GM08714 (cell line): ENCODE measurements around the gene LRRC75B.
"Not testable (repeated sequence)": the region's sequence is repeated elsewhere in the genome, so short reads cannot be mapped to it uniquely, and the experiment has no call there.

Experiments used
- H3K4me3 ChIP-seq: fragments of 200-500 bp; sonication (Bioruptor generic); 2 replicates; pipeline ENCODE4 v1.5.1; 2014; ENCODE audit warnings: mild to moderate bottlenecking, low read length, inconsistent platforms
- ZNF274 ChIP-seq: IDR thresholded peaks from 2 replicates; pipeline ENCODE4 v1.6.1; 2012; ENCODE audit warnings: mild to moderate bottlenecking, low read depth, low read length

Gene LRRC75B, protein sequence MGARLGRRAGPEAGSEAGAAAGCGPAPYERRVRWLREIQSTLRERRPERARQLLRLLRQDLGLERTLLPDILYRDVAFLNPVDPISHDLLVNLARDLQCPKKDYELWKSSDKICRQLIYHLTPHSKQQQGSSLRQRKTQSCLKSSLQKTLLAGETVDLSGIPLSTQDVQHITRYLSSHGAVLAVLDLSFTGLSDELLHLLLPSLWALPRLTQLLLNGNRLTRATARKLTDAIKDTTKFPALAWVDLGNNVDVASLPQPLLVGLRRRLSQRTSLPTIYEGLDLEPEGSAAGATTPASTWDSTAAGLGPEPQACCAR

DNA sequence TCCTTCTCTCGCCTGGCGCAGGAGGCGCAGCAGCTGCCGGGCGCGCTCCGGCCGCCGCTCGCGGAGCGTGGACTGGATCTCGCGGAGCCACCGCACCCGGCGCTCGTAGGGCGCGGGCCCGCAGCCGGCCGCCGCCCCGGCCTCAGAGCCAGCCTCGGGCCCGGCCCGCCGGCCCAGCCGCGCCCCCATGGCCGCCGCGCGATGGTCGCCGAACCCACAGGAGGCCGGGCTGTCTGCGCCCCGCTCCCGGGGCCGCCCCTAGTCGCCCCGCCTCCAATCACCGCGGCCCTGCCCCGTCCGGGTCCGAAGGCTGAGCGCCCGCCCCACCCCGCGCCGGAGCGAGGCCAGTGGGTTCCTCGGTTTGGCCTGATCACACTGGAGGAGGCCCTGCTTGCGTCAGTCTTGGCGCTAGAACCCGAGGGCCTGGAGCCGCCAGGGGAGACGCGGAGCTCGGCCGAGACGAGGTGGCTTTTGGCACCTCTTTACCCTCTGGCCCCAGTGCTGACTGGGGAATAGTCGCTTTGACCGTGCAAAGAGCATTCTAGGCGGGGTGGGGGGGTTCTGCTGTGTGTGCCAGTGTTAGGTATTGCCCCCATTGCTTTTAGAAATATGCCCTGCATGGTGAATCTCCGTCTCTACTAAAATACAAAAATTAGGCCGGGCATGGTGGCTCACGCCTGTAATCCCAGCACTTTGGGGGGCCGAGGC lies at the start of gene LRRC75B:
Gene LRRC75B (minus strand): TSS at position 223 of the 708 bp plus-strand sequence. CDS start 34 bp downstream, at position 189.
- no peak for TF ChIP-seq ZNF274
- peak within 1 kb of the TSS; percentile 47; the same call in 1 of the 2 replicates for H3K4me3 ChIP-seq

DNA sequence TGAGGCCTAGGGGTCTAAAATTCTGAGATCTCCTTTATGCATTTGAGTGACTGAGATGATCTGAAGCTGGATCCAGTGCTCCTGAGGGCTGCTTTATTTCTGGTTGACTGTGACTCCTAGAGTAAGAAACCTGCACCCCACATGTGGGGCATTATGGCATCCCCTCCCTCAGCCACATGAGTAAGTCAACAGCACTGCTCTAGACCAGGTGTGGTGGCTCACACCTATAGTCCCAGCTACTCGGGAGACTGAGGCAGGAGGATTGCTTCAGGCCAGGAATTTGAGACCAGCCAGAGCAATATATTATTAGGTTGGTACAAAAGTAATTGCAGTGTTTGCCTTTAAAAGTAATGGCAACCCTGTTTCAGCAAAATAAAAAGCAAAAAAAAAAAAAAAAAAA lies 49.4 kb upstream of the LRRC75B start:
- H3K4me3 ChIP-seq, result not testable (repeated sequence)

DNA sequence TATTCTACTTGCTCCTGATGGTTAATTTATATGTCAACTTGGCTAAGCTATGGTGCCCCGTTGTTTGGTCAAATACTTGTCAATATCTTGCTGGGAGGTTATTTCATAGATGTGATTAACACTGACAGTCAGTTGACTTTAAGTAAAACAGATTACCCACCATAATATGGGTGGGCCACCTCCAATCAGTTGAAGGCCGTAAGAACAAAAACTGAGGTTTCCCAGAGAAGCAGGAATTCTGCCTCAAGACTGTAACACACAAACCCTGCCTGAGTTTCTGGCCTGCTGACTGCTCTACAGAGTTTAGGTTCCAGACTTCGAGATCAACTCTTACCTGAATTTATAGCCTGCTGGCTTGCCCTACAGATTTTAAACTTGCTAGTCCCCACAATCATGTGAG lies 43.6 kb upstream of the LRRC75B start:
- not testable (repeated sequence) for H3K4me3 ChIP-seq

DNA sequence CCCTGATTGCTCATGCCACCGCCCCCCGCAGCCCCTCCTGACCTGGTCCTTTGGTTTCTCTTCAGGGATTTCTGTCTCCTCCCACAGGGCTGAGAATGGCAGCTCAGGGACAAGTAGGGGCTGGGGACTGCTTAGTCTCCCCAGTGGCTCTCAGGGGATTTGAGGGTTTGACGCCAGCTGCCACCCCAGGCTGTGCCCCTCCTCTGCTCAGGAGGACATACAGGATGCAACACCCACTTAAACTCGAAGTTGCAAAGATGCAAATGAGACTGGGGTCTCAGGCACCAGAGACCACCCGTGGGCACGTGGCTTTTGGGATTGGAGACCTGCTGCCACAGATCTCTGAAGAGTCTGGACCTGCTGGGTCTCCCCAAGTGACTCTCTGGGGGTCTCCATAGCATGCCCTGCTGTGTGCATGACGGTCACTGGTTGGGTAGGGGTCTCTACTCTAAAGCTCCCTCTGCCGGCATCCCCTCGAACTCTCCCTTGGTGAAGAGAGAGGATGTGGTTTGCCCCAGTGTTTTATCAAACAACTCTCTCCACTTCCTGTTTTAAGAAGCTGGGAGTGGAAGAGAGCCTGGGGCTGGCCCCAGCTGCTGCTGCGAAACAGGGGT lies 42.0 kb upstream of the LRRC75B start:
- not testable (repeated sequence) for H3K4me3 ChIP-seq

DNA sequence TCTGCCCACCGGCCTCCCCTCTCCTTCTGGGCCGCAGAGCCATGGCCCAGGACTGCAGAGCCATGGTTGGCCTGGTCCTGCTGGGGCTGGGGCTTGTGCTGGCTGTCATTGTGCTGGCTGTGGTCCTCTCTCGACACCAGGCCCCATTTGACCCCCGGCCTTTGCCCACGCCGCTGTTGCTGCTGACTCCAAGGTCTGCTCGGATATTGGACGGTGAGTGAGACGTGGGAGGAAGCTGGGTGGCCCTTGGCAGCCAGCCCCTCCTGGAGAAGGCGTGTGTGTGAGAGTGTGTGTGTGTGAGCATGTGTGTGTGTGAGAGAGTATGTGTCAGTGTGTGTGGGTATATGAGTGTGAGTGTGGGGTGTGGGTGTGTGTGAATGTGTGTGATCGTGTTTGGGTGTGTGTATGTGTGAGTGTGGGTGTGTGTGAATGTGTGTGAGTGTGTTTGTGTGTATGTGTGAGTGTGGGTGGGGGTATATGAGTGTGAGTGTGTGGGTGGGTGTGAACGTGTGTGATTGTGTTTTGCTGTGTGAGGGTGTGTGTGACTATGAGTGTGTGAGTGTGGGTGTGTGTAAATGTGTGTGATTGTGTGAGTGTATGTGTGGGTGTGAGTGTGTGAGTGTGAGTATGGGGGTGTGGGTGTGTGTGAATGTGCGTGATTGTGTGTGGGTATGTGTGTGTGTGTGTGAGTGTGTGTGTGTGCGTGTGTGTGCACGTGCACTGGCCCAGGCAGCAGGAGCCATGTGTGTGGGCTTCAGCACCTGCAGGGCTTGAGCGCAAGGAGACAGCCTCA lies 40.6 kb upstream of the LRRC75B start:
- not testable (repeated sequence) for H3K4me3 ChIP-seq

DNA sequence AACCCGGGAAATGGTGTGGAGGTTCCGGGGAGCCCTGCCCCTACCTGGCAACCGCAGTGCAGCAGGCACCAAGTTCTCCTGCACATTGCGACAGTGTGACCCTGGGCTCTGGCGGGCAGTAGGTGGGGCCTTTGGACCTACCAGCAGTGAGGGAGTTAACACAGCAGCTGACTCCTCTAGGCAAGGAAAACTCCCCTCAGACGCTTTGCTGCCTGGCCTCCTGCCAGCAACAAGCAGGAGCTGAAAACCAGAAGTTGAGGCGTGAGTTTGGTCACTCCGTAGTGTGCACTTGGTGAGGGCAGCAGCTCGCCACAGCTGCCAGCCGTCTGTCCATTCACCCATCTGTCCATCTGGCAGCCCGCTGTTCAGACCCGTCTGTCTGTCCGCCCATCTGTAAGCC lies 39.8 kb upstream of the LRRC75B start:
- H3K4me3 ChIP-seq, result not testable (repeated sequence)

DNA sequence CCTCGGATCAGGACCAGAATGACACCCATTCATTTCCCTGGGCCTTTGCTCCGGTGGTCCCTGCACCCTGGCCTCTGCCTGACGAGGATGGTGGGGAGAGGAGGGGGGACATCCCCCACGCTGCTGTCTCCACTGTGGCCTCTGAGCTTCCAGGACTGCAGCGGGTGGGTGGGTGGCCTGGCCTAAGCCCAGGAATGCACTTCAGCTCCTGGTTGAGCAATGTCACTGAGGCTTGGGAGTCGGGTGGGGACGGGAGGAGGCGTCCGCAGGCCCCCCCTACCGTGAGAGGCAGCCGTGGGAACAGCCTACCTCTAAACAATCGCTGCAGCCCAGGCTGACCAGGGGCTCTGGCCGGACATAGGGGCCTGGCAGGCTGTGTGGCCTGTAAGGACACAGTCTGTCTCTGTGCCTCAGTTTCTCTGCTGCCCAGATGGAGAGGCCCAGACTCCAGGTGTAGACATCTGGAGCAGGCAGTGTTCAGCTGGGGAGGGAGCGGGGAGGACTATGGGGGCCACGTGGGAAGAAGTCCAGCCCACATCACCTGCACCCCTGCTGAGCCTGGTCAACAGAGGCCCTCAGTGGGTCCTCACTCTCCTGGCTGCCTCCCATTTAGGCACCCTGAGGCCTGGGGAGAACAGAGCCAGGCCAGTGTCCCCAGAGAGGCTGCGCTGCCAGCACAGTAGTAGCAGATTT lies 38.7 kb upstream of the LRRC75B start:
- H3K4me3 ChIP-seq, result not testable (repeated sequence)

DNA sequence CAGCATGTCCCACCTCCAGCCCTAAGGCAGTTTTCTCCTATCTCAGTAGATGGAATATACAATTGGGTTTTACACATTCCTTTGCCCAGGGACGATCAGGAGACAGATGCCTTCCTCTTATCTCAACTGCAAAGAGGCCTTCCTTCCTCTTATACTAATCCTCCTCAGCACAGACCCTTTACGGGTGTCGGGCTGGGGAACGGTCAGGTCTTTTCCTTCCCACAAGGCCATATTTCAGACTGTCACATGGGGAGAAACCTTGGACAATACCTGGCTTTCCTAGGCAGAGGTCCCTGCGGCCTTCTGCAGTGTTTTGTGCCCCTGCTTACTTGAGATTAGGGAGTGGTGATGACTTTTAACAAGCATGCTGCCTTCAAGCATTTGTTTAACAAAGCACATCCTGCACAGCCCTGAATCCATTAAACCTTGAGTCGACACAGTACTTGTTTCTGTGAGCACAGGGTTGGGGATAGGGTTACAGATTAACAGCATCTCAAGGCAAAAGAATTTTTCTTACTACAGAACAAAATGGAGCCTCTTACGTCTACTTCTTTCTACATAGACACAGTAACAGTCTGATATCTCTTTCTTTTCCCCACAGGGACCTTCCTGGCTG lies 38.0 kb upstream of the LRRC75B start:
- H3K4me3 ChIP-seq, result not testable (repeated sequence)

DNA sequence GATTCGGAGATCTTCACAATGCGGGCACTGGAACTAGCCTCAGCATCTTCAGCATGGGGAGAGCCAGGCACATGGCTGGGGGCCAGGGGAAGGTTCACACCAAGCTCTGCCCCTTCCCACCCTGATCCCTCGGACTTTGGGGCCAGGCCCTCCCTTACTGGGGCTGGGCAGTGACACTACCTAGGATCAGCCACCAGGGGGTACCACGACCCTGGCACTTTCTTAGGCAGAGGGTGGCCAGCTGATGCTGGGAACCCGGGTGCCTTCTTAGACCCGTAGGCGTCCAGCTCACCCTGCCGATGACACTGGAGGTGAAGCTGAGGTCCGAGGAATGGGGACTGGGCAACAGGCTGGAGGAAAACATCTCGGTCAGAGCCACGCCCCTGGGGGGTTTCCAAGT lies 36.2 kb upstream of the LRRC75B start:
- not testable (repeated sequence) for H3K4me3 ChIP-seq

DNA sequence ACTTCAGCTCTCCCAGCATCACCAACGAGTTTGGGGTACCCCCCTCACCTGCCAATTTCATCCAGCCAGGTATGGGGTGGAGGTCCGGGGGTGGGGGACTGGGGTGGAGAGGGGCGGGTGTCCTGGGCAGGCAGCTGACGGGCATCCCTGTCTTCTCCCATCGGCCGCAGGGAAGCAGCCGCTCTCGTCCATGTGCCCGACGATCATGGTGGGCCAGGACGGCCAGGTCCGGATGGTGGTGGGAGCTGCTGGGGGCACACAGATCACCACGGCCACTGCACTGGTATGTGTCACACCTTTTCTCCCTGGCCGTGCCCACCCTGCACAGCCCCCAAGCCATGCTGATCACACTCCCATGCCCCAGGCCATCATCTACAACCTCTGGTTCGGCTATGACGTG lies 35.0 kb upstream of the LRRC75B start:
- H3K4me3 ChIP-seq, result not testable (repeated sequence)

DNA sequence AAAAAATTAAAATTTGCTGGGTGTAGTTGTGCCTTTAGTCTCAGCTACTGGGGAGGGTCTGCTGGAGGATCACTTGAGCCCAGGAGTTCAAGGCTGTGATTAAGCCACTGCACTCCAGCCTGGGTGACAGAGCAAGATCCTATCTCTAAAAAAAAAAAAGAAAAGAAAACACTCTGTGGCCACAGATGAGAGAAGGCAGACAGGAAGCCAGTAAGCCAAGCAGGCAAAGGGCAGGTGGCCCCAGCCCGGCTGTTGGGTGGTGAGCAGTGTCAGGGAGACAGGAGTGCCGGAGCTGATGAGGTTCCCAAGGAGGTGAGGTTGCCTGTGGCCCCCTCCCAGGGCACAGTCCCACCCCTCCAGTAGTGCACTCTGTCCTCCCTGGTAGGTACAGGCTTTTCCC lies 29.7 kb upstream of the LRRC75B start:
- not testable (repeated sequence) for H3K4me3 ChIP-seq

DNA sequence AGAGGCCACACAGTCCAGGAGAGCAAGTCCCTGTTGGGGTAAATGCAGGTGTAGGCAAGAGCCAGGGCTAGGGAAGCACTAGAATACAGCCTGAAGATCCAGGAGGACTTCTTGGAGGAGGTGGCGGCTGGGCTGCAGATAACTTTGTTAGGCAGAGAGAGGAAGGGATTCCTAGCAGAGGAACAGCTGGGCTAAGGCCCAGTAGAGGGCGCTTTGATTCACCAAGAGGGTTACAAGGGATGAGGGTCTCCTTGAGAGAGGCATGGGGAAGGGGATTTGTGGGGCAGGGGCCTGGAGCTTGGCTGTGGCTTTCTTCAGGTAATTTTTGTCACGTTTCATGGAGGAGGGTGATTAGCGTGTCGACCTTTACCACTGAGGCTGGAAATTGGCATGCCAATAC lies 28.4 kb upstream of the LRRC75B start:
- not testable (repeated sequence) for H3K4me3 ChIP-seq

DNA sequence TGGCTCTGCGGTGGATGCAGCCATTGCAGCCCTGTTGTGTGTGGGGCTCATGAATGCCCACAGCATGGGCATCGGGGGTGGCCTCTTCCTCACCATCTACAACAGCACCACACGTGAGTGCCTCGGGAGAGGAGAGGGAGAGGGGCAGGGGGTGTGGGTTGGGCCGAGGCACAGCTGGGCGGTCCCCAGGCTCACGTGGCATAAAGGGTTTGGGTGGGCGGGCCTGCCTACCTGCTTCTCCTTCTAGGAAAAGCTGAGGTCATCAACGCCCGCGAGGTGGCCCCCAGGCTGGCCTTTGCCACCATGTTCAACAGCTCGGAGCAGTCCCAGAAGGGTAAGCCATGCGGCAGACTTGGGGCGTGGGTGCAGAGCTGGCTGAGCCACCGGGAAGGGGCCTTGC lies 21.9 kb upstream of the LRRC75B start:
- not testable (repeated sequence) for H3K4me3 ChIP-seq

DNA sequence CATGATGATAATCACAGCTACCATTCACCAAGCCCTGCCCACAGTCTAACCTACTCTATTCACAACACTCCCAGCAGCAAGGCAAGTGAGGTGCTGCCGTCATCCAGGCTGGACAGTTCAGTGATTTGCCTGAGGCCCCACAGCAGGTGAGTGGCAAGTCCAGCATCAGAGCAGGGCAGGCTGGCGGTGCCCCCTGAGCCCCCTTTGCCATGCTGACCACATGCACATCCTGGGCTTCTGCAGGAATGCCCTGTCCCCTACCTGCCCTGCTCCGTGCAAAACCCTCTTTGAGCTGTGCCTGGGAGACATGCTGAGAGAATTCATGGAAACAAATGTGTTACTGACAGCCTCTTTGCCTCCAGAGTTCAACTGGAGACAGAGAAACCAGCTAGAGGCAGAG lies 17.0 kb upstream of the LRRC75B start:
- H3K4me3 ChIP-seq, result not testable (repeated sequence)

DNA sequence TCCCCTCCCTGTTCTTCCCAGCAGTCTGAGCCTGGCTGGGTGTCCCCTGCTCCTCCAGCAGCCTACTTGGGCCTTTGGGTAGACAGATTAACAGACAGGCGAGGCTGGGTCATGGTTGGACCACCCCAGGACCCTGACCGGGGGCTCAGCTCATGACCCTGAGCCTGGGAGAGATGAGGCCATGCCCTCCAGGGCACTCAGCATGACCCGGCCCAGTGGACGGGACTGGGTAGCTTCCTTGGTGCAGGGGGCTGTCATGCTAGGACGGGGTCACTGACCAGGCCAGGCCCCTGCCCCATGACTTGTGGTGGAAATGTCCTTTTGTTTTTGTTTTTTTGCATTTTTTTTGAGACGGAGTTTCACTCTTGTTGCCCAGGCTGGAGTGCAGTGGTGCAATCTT lies 15.5 kb upstream of the LRRC75B start:
- peak overlapping the region; percentile 37; the same call in 1 of the 2 replicates for H3K4me3 ChIP-seq

DNA sequence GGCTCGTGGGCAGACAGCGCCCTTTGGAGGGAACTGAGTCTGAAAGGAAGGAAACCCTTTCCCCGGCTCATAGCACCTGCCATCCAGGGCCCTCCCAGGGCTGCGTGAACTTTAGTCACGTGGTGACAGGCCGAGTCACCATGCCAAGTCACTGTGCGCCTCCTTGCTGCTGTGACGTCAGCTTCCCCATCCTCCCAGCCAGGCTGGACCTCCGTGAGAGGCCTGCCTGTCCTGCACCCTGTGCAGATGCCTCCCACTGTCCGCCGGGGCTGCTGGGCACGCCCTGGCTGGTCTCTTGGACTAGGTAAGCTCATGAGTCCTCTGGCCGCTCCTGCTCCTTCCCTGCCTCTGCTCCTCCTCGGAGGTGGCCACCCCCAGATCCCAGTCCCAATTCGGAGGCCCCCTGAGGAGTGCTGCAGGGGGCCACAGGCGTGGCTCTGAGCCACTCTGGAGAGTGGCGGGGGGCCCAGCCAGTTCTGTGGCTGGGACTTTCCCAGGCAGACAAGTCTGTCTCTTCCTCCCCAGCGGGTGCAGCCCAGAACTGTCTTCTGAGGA lies 14.6 kb upstream of the LRRC75B start:
- peak overlapping the region; percentile 37; the same call in 1 of the 2 replicates for H3K4me3 ChIP-seq

DNA sequence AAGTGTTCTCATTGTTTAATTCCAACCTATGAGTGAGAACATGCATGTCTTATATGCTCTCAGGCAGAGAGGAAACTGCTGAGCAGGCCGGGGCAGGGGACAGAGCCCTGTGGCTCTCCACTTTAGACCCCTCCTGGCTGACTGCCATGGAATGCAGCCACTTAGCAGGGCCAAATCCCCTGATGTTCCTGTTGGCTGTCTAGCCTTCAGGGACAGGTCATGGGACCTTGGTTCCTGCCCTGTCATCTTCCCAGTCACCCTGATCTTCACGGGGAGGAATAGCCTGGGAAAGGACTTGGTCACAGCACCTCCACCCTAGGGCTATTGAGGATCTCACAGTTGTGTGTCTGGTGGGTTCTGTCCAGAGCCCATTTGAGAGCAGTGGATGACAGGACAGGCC lies 13.5 kb upstream of the LRRC75B start:
- not testable (repeated sequence) for H3K4me3 ChIP-seq

DNA sequence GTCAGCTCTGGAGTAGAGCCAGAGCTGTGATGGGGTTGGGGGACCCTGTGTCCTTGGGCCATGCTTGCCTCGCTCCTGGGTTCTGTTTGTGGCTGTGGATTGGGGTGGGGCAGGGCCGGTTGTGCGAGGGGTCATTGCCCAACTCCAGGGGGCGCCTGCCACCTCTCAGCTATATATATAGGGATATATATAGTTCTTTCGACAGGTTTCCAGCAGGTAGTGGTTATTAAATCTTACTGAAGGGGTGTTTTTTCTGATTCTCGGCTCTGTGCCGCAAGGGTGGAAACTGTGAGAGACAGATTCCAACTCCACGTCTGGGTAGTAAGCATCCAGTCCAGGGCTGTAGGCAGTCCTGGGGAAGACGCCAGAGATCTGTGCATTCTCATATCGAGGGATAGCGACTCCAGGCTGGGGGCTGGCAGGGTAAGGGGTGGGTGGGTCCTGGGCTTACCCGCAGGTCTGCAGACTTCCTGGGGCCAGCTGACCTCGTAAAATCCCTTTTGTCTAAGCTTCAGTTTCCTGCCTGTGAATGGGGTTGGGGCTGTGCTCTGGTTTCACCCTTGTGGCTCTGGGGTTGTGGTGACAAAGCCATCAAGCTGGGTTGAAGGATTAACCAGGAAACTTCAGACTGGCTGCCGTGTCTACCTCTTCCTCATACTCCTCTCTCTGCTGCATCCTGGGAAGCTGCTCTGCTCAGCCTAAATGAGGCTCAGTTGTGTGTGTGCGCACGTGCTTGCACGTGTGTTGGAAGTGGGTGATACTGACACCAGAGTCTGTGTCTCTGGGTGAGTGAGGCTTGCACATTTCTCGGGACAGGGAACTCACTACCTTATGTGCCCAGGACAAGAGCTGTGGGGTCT lies 11.1 kb upstream of the LRRC75B start:
- H3K4me3 ChIP-seq, result not testable (repeated sequence)
